ENCODE data around the gene IQSEC1. TPM values are rescaled to one million over a fixed set of nuclear protein-coding genes. Genes with fewer than 3 reads are reported as not detected.

The IQSEC1 gene
- total RNA-seq, 1 donor from 2014 or later = 148 TPM

- intact Hi-C loops (cut with DNase I) = no loop called here
- Histone ChIP-seq H3K4me1 (no peaks in the 10 kb centered on the region), H3K36me3 (no peaks in the 10 kb centered on the region), H3K4me3 (no peak overlapping the region), H3K27ac (no peak overlapping the region), H3K27me3 (no peaks in the 10 kb centered on the region), H3K9me3 (no peaks in the 10 kb centered on the region)
- TF ChIP-seq, protein P1, sequence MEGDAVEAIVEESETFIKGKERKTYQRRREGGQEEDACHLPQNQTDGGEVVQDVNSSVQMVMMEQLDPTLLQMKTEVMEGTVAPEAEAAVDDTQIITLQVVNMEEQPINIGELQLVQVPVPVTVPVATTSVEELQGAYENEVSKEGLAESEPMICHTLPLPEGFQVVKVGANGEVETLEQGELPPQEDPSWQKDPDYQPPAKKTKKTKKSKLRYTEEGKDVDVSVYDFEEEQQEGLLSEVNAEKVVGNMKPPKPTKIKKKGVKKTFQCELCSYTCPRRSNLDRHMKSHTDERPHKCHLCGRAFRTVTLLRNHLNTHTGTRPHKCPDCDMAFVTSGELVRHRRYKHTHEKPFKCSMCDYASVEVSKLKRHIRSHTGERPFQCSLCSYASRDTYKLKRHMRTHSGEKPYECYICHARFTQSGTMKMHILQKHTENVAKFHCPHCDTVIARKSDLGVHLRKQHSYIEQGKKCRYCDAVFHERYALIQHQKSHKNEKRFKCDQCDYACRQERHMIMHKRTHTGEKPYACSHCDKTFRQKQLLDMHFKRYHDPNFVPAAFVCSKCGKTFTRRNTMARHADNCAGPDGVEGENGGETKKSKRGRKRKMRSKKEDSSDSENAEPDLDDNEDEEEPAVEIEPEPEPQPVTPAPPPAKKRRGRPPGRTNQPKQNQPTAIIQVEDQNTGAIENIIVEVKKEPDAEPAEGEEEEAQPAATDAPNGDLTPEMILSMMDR (IDR thresholded peaks at IDR 0.05) = no peak
- no peak for DNase-seq (ENCODE audit: low spot score in 2 of 2)
These were observed 8.9 kb downstream of the IQSEC1 start for GRCh38 chr3:13064159-13064868.

DNA sequence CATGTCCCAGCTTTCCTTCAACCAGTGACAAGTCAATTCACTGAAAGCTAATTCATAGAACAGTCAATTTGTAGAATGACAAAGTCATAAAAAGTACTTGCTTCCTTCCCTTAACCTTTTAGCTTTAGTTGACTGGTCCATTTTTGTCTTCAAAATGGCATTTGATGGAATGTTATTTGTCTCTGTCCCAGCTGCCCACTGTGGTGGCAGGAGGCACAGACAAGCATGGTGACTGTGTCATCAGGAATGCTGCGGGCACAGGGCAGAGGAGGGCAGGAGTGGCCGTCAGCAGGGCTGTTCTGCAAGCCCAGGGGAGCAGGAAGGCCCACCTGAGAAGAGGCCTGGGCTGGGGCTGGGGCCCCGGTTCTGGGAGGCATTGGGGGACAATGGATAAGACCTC is 10.0 kb downstream of the IQSEC1 start:
- intact Hi-C loops (cut with DNase I) = no loop called here
- TF ChIP-seq, protein P1 (IDR thresholded peaks at IDR 0.05) = no peak
- no peak overlapping the region for H3K4me3 ChIP-seq
- H3K27me3 ChIP-seq = no peaks in the 10 kb centered on the region
- no peaks in the 10 kb centered on the region for H3K36me3 ChIP-seq
- no peaks in the 10 kb centered on the region for H3K4me1 ChIP-seq
- DNase-seq (ENCODE audit: low spot score in 2 of 2) = no peak
- no peak overlapping the region for H3K27ac ChIP-seq
- no peaks in the 10 kb centered on the region for H3K9me3 ChIP-seq

- no peaks in the 10 kb centered on the region for H3K27me3 ChIP-seq
- TF ChIP-seq, protein P1 (IDR thresholded peaks at IDR 0.05) = no peak
- H3K9me3 ChIP-seq = no peaks in the 10 kb centered on the region
- intact Hi-C loops (cut with DNase I) = no loop called here
- H3K4me1 ChIP-seq = no peaks in the 10 kb centered on the region
- no peak overlapping the region for H3K27ac ChIP-seq
- DNase-seq (ENCODE audit: low spot score in 2 of 2) = no peak
- H3K4me3 ChIP-seq = no peak overlapping the region
- H3K36me3 ChIP-seq = no peaks in the 10 kb centered on the region
These were observed 10.6 kb downstream of the IQSEC1 start for GRCh38 chr3:13062647-13063046.

- DNase-seq (ENCODE audit: low spot score in 2 of 2) = no peak
- no peaks in the 10 kb centered on the region for H3K9me3 ChIP-seq
- intact Hi-C loops (cut with DNase I) = no loop called here
- TF ChIP-seq, protein P1 (IDR thresholded peaks at IDR 0.05) = no peak
- no peak overlapping the region for H3K4me3 ChIP-seq
- H3K4me1 ChIP-seq = no peaks in the 10 kb centered on the region
- no peak overlapping the region for H3K27ac ChIP-seq
- no peaks in the 10 kb centered on the region for H3K36me3 ChIP-seq
- H3K27me3 ChIP-seq = no peaks in the 10 kb centered on the region
These were observed 12.8 kb downstream of the IQSEC1 start for GRCh38 chr3:13060341-13060910.

- Histone ChIP-seq H3K36me3 (no peaks in the 10 kb centered on the region), H3K27me3 (no peaks in the 10 kb centered on the region), H3K27ac (no peak overlapping the region), H3K4me1 (peaks cover 2 to 11% of the 10 kb centered on the region in 2 donors), H3K4me3 (no peak overlapping the region), H3K9me3 (no peaks in the 10 kb centered on the region)
- TF ChIP-seq, protein P1 (IDR thresholded peaks at IDR 0.05) = no peak
- DNase-seq (ENCODE audit: low spot score in 2 of 2) = no peak
- intact Hi-C loops (cut with DNase I) = no loop called here
These were observed 14.7 kb downstream of the IQSEC1 start for GRCh38 chr3:13058346-13059120.
